PC-9 (cell line): ENCODE measurements around the gene SLC29A4.

Source experiments
- EZH2 ChIP-seq: fragments of 200-600 bp; sonication (generic); IDR thresholded peaks from 2 replicates; pipeline ENCODE4 v1.8.0; 2017; ENCODE audit warnings: antibody characterized with exemption, low read depth
- TF ChIP-seq, protein P1 (sequence below): fragments of 200-600 bp; sonication (generic); conservative IDR thresholded peaks from 2 replicates; pipeline ENCODE4 v1.6.1; 2017; ENCODE audit warnings: mixed run types, antibody characterized with exemption, mild to moderate bottlenecking, moderate library complexity

DNA sequence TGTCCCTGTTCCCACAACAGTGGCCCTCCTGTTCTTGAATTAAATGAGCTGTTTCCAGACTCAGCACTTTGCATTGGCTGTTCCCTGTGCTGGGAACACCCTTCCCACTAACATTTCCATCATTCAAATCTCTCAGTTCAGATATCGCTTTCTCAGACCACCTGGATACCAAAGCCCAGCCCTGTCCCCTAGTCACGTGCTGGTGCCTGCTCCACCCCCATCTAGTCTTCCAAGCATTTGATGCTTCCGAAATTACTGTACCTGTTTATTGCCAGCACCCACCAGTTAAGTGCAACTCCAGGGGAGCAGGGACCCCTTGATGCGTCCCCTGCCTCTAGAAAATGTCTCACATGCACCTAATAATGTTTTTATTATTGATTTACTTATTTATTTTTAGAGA is 3.0 kb upstream of the SLC29A4 start:
- TF ChIP-seq, protein P1, sequence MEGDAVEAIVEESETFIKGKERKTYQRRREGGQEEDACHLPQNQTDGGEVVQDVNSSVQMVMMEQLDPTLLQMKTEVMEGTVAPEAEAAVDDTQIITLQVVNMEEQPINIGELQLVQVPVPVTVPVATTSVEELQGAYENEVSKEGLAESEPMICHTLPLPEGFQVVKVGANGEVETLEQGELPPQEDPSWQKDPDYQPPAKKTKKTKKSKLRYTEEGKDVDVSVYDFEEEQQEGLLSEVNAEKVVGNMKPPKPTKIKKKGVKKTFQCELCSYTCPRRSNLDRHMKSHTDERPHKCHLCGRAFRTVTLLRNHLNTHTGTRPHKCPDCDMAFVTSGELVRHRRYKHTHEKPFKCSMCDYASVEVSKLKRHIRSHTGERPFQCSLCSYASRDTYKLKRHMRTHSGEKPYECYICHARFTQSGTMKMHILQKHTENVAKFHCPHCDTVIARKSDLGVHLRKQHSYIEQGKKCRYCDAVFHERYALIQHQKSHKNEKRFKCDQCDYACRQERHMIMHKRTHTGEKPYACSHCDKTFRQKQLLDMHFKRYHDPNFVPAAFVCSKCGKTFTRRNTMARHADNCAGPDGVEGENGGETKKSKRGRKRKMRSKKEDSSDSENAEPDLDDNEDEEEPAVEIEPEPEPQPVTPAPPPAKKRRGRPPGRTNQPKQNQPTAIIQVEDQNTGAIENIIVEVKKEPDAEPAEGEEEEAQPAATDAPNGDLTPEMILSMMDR = no peak
- no peak for TF ChIP-seq EZH2
